H54 (cell line): ENCODE results near the gene RTBDN.

Source experiments
- DNase-seq: peaks from one replicate; pipeline ENCODE4 v3.0.0; 2011; ENCODE audit warnings: low spot score, mixed read lengths; ENCODE audit not compliant: insufficient read length
- FAIRE-seq: peaks from 3 replicates; lab custom pipeline; 2011; peaks lifted over from hg19 to GRCh38; lab: Jason Lieb, UNC
- POLR2A ChIP-seq: IDR thresholded peaks from 2 replicates; pipeline ENCODE4 v1.6.1; 2011; ENCODE audit warnings: low read depth, mild to moderate bottlenecking, low read length

RTBDN gene

GRCh38 chr19:12797141-12797587 is 37.2 kb downstream of the RTBDN start:
- FAIRE-seq, result no peak
- no peak for TF ChIP-seq POLR2A

GRCh38 chr19:12796146-12797071 is 38.0 kb downstream of the RTBDN start:
- DNase-seq, result no peak
- TF ChIP-seq POLR2A, result no peak
- peak; percentile 38 for FAIRE-seq

More at GRCh38 chr19:12797141-12797587, 37.2 kb downstream of the RTBDN start:
- DNase-seq, result no peak

GRCh38 chr19:12794971-12795381 is 39.4 kb downstream of the RTBDN start:
- no peak for TF ChIP-seq POLR2A
- no peak for FAIRE-seq
- no peak for DNase-seq

- TF ChIP-seq POLR2A, result no peak
- DNase-seq (no peak), FAIRE-seq (no peak)
Observed at GRCh38 chr19:12794196-12794941, 40.0 kb downstream of the RTBDN start.

GRCh38 chr19:12793290-12794195 is 40.8 kb downstream of the RTBDN start:
- no peak for FAIRE-seq
- peak; percentile 47; the same call in 1 of the 2 replicates for TF ChIP-seq POLR2A
- DNase-seq, result peak; percentile 93

GRCh38 chr19:12792853-12793289 is 41.5 kb downstream of the RTBDN start:
- DNase-seq (no peak), FAIRE-seq (no peak)
- no peak for TF ChIP-seq POLR2A

- FAIRE-seq, result no peak
Observed at GRCh38 chr19:12792051-12792852, 42.1 kb downstream of the RTBDN start.

GRCh38 chr19:12791345-12792050 is 42.9 kb downstream of the RTBDN start, which contains the start of gene JUNB:
Gene JUNB (plus strand): TSS chr19:12791486. CDS start chr19:12791772, 286 bp downstream.
- peak; percentile 100 for TF ChIP-seq POLR2A
- no peak for FAIRE-seq
- peak; percentile 91 for DNase-seq

More at GRCh38 chr19:12792051-12792852, 42.1 kb downstream of the RTBDN start:
- TF ChIP-seq POLR2A, result no peak
- no peak for DNase-seq

- no peak for DNase-seq
- TF ChIP-seq POLR2A, result no peak
- no peak for FAIRE-seq
Observed at GRCh38 chr19:12790628-12791344, 43.6 kb downstream of the RTBDN start.

- TF ChIP-seq POLR2A, result 0 out of 2 replicates have a peak, but pooled peaks have one; percentile 23
- FAIRE-seq (no peak), DNase-seq (peak; percentile 92)
Observed at GRCh38 chr19:12789904-12790619, 44.3 kb downstream of the RTBDN start.
